HG02623 (cell line): Measurements from ENCODE around the gene IGSF6.

ENCODE experiments used
- ATAC-seq: cut with Tn5 transposase; IDR thresholded peaks from one replicate; pipeline ENCODE4 v1.9.1; 2021; ENCODE audit warnings: moderate library complexity; ENCODE audit not compliant: unreplicated experiment

Gene IGSF6

GRCh38 chr16:21602785-21603184 lies 49.6 kb downstream of the IGSF6 start:
- ATAC-seq: no peak

DNA sequence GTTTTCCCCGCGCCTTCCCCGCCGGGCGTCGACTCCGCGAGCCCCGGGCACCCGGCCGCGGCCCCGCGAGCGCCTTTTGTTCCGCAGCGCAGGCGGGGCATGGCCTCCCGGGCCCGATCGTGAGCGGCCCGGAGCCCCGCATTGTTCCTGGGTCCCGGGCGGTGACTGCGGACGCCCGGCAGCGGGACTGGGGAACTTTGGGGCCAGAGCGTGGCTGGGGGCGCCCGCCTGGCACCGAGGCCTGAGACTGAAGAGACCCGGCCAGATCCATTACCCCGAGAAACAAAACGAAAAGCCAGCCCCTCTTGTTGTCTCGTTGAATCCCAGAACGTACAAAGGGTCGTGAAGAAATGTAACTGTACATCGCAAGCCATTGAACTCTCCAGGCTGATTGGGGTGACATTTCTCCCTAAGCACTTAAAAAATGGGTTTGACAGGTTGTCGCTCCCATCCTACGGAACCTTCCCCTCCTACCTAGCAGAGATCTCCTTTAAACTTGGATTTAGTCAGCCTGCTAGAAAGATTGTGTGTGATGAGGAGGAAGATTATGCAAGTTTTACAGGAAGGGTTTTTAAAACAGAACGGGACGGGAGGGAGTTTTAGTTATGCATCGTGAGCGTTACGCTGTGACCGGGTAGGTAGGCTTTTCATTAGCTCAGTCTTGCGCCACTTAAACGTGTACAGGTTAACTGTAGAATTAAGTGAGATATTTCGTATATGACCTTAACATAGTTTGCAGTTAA lies 52.2 kb downstream of the IGSF6 start:
- ATAC-seq: peak; percentile 14

DNA sequence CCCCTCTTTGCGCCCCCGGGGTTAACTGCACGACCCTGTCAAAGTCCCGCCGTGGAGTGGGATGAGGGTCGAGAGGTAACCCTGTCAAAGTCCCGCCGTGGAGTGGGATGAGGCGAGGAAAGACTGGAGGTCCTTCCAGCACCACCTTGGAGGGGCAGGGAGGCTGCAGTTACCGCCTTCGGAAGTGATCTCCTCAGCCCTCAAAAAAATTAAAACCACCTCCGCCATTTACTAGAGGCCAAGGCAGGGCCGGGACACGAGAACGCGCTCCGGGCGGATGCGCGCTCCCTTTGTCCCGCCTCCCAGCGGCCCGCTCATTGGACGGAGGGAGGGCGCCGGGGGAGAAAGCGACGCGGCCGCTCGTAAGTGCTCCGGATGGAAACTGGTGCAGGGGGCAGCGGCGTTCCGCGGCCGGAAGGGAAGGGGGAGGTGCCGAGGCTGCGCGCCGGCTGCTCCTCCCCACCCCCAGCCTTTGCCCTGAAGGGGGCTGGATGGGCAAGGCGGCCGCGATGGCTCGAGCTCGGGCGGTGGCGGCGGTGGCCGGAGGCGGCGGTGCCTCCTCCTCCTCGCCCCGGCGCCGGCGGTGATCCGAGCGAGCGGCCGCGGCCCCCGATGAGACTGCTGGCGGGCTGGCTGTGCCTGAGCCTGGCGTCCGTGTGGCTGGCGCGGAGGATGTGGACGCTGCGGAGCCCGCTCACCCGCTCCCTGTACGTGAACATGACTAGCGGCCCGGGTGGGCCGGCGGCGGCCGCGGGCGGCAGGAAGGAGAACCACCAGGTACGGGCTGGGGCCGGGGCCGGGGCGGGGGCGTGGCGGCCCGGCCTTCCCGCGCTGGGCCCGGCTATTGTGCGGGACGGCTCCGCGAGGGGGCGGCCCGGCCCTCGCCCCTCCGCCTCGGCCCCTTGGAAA lies 53.0 kb downstream of the IGSF6 start, which contains the start of gene METTL9:
TSS of gene METTL9 (plus strand) at position 456 of the 909 bp plus-strand sequence. CDS start at position 613, 157 bp downstream.
- ATAC-seq: peak; percentile 90

DNA sequence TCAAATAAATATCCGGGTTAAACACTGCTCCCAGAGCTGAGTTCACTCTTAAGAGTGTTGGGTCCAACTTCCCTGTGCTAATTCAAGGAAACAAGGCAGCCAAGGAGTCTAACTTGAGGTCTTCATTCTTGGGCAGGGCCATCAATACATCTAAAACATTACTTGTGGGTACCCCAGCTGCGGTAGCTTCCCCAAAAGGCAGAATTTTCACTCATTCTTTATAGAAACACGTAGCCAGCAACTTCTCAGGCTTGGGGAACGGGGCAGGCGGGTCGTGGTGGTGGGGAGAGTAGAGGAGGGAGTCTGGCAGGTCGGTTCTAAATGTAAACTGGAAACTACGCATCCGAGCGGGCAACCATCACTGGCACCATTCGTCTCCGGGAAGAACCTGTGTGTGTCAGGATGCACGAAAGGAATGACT lies 53.7 kb downstream of the IGSF6 start:
- ATAC-seq: no peak

GRCh38 chr16:21598206-21598605 lies 54.2 kb downstream of the IGSF6 start:
- ATAC-seq: no peak

DNA sequence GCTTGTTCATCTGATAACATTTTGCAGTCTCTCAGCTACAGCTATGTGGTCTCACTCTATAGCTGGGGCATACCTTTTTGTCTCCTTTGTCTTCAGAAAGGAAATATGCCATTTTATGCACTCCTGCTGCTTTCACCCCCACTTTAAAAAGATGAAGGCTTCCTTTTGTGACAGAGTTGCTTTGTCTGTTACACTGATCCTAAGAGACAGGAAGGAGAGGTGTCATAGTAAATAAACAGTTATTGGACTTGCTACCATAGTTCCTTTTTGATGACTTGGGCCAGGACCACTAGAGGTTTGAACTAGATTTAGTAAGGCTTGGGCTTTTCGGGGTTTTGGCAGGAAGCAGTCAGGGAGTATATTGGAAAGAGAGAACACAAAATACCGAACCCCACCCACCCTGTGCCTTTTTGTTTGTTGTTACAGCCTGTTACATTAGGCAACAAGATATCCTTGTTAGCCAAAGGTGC lies 54.8 kb downstream of the IGSF6 start:
- ATAC-seq: no peak

GRCh38 chr16:21593530-21594289 lies 58.7 kb downstream of the IGSF6 start:
- ATAC-seq: no peak

- ATAC-seq: no peak
These were observed 60.2 kb downstream of the IGSF6 start for GRCh38 chr16:21592191-21592590.

DNA sequence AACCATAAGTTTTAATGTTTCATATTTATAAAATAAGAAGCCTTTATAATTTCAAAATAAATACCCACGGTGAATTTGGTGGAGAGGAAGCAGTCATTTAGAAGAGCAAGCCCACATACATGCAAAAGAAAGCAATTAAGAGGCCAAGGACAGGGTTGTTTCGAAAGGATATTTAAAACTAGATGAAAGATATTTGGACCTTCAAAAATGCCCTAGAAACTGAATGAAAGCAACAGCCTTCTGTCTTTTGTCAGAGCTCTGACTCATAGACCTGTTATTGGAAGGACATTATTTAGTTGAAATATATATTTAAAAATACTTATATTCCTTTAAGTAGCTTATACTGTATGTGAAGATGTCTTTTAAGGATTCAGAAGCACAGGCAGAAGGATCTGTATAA lies 61.6 kb downstream of the IGSF6 start:
- no peak for ATAC-seq

- no peak for ATAC-seq
These were observed 62.1 kb downstream of the IGSF6 start for GRCh38 chr16:21590287-21590686.

DNA sequence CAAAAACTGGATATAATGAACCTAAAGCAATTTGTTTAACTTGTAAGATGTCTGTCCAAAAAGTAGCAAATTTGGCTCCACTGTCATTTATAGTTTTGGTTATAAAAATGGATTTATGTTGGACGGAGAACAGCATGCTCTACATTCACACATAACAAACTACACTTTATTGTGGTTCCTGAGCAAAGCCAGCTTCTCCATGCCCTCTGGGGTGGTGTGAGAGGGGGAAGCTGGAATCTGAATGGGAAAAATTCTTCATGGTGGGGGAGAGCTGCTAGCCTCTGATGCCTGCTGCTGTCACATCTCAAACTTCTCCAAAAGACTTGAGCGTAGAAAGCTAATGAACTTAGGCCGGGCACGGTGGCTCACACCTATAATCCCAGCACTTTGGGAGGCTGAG lies 62.9 kb downstream of the IGSF6 start:
- ATAC-seq: no peak
